GM19467 (cell line): ENCODE data around the gene FUBP1.
"Not testable (repeated sequence)": the region's sequence is repeated elsewhere in the genome, so short reads cannot be mapped to it uniquely, and the experiment has no call there.

Experiments
- ATAC-seq: cut with Tn5 transposase; IDR thresholded peaks from one replicate; pipeline ENCODE4 v1.9.1; 2021; ENCODE audit warnings: mild to moderate bottlenecking, moderate library complexity; ENCODE audit not compliant: unreplicated experiment

Gene FUBP1

GRCh38 chr1:77948841-77949424 lies 29.9 kb downstream of the FUBP1 start:
- ATAC-seq = no peak

GRCh38 chr1:77945345-77945744 lies 33.5 kb downstream of the FUBP1 start:
- ATAC-seq = no peak

GRCh38 chr1:77942400-77943140 lies 36.3 kb downstream of the FUBP1 start:
- ATAC-seq = no peak

GRCh38 chr1:77940921-77941570 lies 37.8 kb downstream of the FUBP1 start:
- ATAC-seq = no peak

- no peak for ATAC-seq
Measured at GRCh38 chr1:77938651-77939050, 40.2 kb downstream of the FUBP1 start.

- no peak for ATAC-seq
Measured at GRCh38 chr1:77929806-77930205, 49.1 kb downstream of the FUBP1 start.

- no peak for ATAC-seq
Measured at GRCh38 chr1:77927414-77927813, 51.5 kb downstream of the FUBP1 start.

GRCh38 chr1:77926561-77927357 lies 52.1 kb downstream of the FUBP1 start:
- no peak for ATAC-seq

- ATAC-seq = no peak
Measured at GRCh38 chr1:77925956-77926355, 52.9 kb downstream of the FUBP1 start.

- ATAC-seq = no peak
Measured at GRCh38 chr1:77925518-77925917, 53.4 kb downstream of the FUBP1 start.

- not testable (repeated sequence) for ATAC-seq
Measured at GRCh38 chr1:77918918-77919317, 60.0 kb downstream of the FUBP1 start.

- ATAC-seq = no peak
Measured at GRCh38 chr1:77910116-77910515, 68.8 kb downstream of the FUBP1 start.

- no peak for ATAC-seq
Measured at GRCh38 chr1:77906624-77907023, 72.2 kb downstream of the FUBP1 start.

GRCh38 chr1:77906019-77906545 lies 72.8 kb downstream of the FUBP1 start:
- no peak for ATAC-seq

- ATAC-seq = no peak
Measured at GRCh38 chr1:77905603-77906002, 73.3 kb downstream of the FUBP1 start.

GRCh38 chr1:77900687-77901293 lies 78.1 kb downstream of the FUBP1 start:
- no peak for ATAC-seq

GRCh38 chr1:77899647-77900320 lies 79.1 kb downstream of the FUBP1 start:
- ATAC-seq = no peak
